Activated naive CD8-positive, alpha-beta T cell treated with anti-CD3 and anti-CD28 coated beads, Interleukin-2, amount 50 U/mL, for 24 hours (primary cell): ENCODE data around the gene CIDEC.
A peak's percentile ranks its signal among the peaks of the same experiment; 100 is the strongest.
"Not testable (repeated sequence)": the region's sequence is repeated elsewhere in the genome, so short reads cannot be mapped to it uniquely, and the experiment has no call there.

Experiments used
- ATAC-seq: fragments of 150-1000 bp; cut with Tn5 transposase; one replicate; pipeline ENCODE4 v1.10.0; 2021
- DNase-seq: peaks from one replicate; pipeline ENCODE4 v3.0.0; 2021
- H3K27ac Mint-ChIP-seq: one replicate; pipeline ENCODE4 v1.8.0; 2021; ENCODE audit warnings: mild to moderate bottlenecking, mixed read lengths
- H3K27me3 Mint-ChIP-seq: one replicate; pipeline ENCODE4 v1.8.0; 2021; ENCODE audit warnings: mixed read lengths
- H3K36me3 Mint-ChIP-seq: one replicate; pipeline ENCODE4 v1.8.0; 2021; ENCODE audit warnings: low read depth, mixed read lengths
- H3K4me1 Mint-ChIP-seq: one replicate; pipeline ENCODE4 v1.8.0; 2021; ENCODE audit warnings: mixed read lengths
- H3K4me3 Mint-ChIP-seq: one replicate; pipeline ENCODE4 v1.8.0; 2021; ENCODE audit warnings: mild to moderate bottlenecking, moderate library complexity, mixed read lengths
- H3K9me3 Mint-ChIP-seq: one replicate; pipeline ENCODE4 v1.8.0; 2021; ENCODE audit warnings: mixed read lengths

Gene CIDEC

GRCh38 chr3:9909221-9910013 lies 29.4 kb upstream of the CIDEC start:
- peaks cover 6% of the 10 kb centered on the region for H3K27me3 Mint-ChIP-seq
- no peaks in the 10 kb centered on the region for H3K9me3 Mint-ChIP-seq
- H3K4me3 Mint-ChIP-seq, result no peak overlapping the region

GRCh38 chr3:9908286-9908685 lies 28.2 kb upstream of the CIDEC start:
- Mint-ChIP-seq H3K4me3 (no peak overlapping the region), H3K36me3 (no peaks in the 10 kb centered on the region), H3K4me1 (peaks cover 22% of the 10 kb centered on the region), H3K27me3 (peaks cover 3% of the 10 kb centered on the region), H3K27ac (no peak overlapping the region), H3K9me3 (no peaks in the 10 kb centered on the region)
- DNase-seq, result no peak
- no peak for ATAC-seq

More at GRCh38 chr3:9909221-9910013, 29.4 kb upstream of the CIDEC start:
- DNase-seq, result no peak
- Mint-ChIP-seq H3K36me3 (no peaks in the 10 kb centered on the region), H3K27ac (no peak overlapping the region), H3K4me1 (peaks cover 16% of the 10 kb centered on the region)
- ATAC-seq, result peak; percentile 21

- no peak for DNase-seq
Observed at GRCh38 chr3:9906480-9906879, 26.4 kb upstream of the CIDEC start.

GRCh38 chr3:9903904-9904303 lies 23.9 kb upstream of the CIDEC start:
- no peaks in the 10 kb centered on the region for H3K9me3 Mint-ChIP-seq
- H3K36me3 Mint-ChIP-seq, result no peaks in the 10 kb centered on the region
- no peak overlapping the region for H3K27ac Mint-ChIP-seq
- no peak for ATAC-seq
- H3K4me3 Mint-ChIP-seq, result no peak overlapping the region
- H3K27me3 Mint-ChIP-seq, result no peaks in the 10 kb centered on the region
- no peak for DNase-seq
- peaks cover 30% of the 10 kb centered on the region for H3K4me1 Mint-ChIP-seq

More at GRCh38 chr3:9906480-9906879, 26.4 kb upstream of the CIDEC start:
- Mint-ChIP-seq H3K9me3 (no peaks in the 10 kb centered on the region), H3K4me1 (peaks cover 33% of the 10 kb centered on the region), H3K4me3 (no peak overlapping the region), H3K27me3 (peaks cover 3% of the 10 kb centered on the region), H3K27ac (no peak overlapping the region), H3K36me3 (no peaks in the 10 kb centered on the region)
- no peak for ATAC-seq

GRCh38 chr3:9903238-9903624 lies 23.2 kb upstream of the CIDEC start:
- no peaks in the 10 kb centered on the region for H3K27me3 Mint-ChIP-seq
- ATAC-seq (no peak), DNase-seq (peak; percentile 36)
- no peaks in the 10 kb centered on the region for H3K9me3 Mint-ChIP-seq
- H3K36me3 Mint-ChIP-seq, result no peaks in the 10 kb centered on the region
- peak overlapping the region; percentile 67 for H3K27ac Mint-ChIP-seq
- H3K4me1 Mint-ChIP-seq, result peaks cover 36% of the 10 kb centered on the region
- H3K4me3 Mint-ChIP-seq, result peak overlapping the region; percentile 65

GRCh38 chr3:9902372-9903237 lies 22.6 kb upstream of the CIDEC start, which contains the start of gene IL17RE:
IL17RE (plus strand) TSS chr3:9902848; CDS start chr3:9902933, 85 bp downstream.
- ATAC-seq, result peak; percentile 73
- peak; percentile 22 for DNase-seq
- Mint-ChIP-seq H3K9me3 (no peaks in the 10 kb centered on the region), H3K36me3 (no peaks in the 10 kb centered on the region), H3K4me1 (peaks cover 40% of the 10 kb centered on the region), H3K4me3 (peak within 1 kb of the TSS; percentile 65), H3K27ac (peak within 1 kb of the TSS; percentile 78), H3K27me3 (no peaks in the 10 kb centered on the region)

- peaks cover 44% of the 10 kb centered on the region for H3K4me1 Mint-ChIP-seq
- no peaks in the 10 kb centered on the region for H3K9me3 Mint-ChIP-seq
- DNase-seq (peak; percentile 48), ATAC-seq (peak; percentile 73)
- H3K36me3 Mint-ChIP-seq, result no peaks in the 10 kb centered on the region
- peak overlapping the region; percentile 65 for H3K4me3 Mint-ChIP-seq
- peak overlapping the region; percentile 78 for H3K27ac Mint-ChIP-seq
- H3K27me3 Mint-ChIP-seq, result no peaks in the 10 kb centered on the region
Observed at GRCh38 chr3:9901967-9902366, 21.9 kb upstream of the CIDEC start.

GRCh38 chr3:9900965-9901415 lies 20.9 kb upstream of the CIDEC start:
- not testable (repeated sequence) for H3K4me3 Mint-ChIP-seq, DNase-seq, ATAC-seq, H3K36me3 Mint-ChIP-seq, H3K9me3 Mint-ChIP-seq, H3K27me3 Mint-ChIP-seq
- peak overlapping the region; percentile 41 for H3K27ac Mint-ChIP-seq
- H3K4me1 Mint-ChIP-seq, result peaks cover 53% of the 10 kb centered on the region

GRCh38 chr3:9899289-9899791 lies 19.3 kb upstream of the CIDEC start:
- DNase-seq, result no peak
- Mint-ChIP-seq H3K27ac (no peak overlapping the region), H3K9me3 (peaks cover 4% of the 10 kb centered on the region), H3K27me3 (no peaks in the 10 kb centered on the region), H3K4me3 (no peak overlapping the region), H3K4me1 (peaks cover 67% of the 10 kb centered on the region), H3K36me3 (peaks cover 9% of the 10 kb centered on the region)
- ATAC-seq, result no peak

GRCh38 chr3:9898467-9899241 lies 18.6 kb upstream of the CIDEC start:
- DNase-seq (no peak), ATAC-seq (no peak)
- Mint-ChIP-seq H3K4me3 (no peak overlapping the region), H3K9me3 (peaks cover 4% of the 10 kb centered on the region), H3K27me3 (no peaks in the 10 kb centered on the region), H3K4me1 (peaks cover 71% of the 10 kb centered on the region), H3K27ac (no peak overlapping the region), H3K36me3 (peaks cover 16% of the 10 kb centered on the region)

- H3K9me3 Mint-ChIP-seq, result peaks cover 4% of the 10 kb centered on the region
- peaks cover 25% of the 10 kb centered on the region for H3K36me3 Mint-ChIP-seq
- ATAC-seq (no peak), DNase-seq (no peak)
- peak overlapping the region; percentile 14 for H3K27ac Mint-ChIP-seq
- peaks cover 69% of the 10 kb centered on the region for H3K4me1 Mint-ChIP-seq
- H3K27me3 Mint-ChIP-seq, result no peaks in the 10 kb centered on the region
- no peak overlapping the region for H3K4me3 Mint-ChIP-seq
Observed at GRCh38 chr3:9897408-9898372, 17.6 kb upstream of the CIDEC start.

GRCh38 chr3:9896755-9897407 lies 16.8 kb upstream of the CIDEC start:
- not testable (repeated sequence) for H3K27ac Mint-ChIP-seq, DNase-seq, H3K9me3 Mint-ChIP-seq, ATAC-seq, H3K27me3 Mint-ChIP-seq, H3K4me3 Mint-ChIP-seq
- Mint-ChIP-seq H3K4me1 (peaks cover 68% of the 10 kb centered on the region), H3K36me3 (peaks cover 32% of the 10 kb centered on the region)

- not testable (repeated sequence) for H3K27ac Mint-ChIP-seq, H3K4me3 Mint-ChIP-seq, H3K27me3 Mint-ChIP-seq, ATAC-seq, DNase-seq, H3K9me3 Mint-ChIP-seq
- H3K36me3 Mint-ChIP-seq, result peaks cover 38% of the 10 kb centered on the region
- peaks cover 65% of the 10 kb centered on the region for H3K4me1 Mint-ChIP-seq
Observed at GRCh38 chr3:9895715-9896114, 15.7 kb upstream of the CIDEC start.
